B cell (primary cell): ENCODE data around the gene HDX.
"Not testable (repeated sequence)": the region's sequence is repeated elsewhere in the genome, so short reads cannot be mapped to it uniquely, and the experiment has no call there.

Experiments used
- CTCF ChIP-seq: fragments of 200-600 bp; IDR thresholded peaks from one replicate; pipeline ENCODE4 v1.8.0; 2022; ENCODE audit warnings: antibody characterized with exemption, mild to moderate bottlenecking
- EZH2 ChIP-seq: IDR thresholded peaks from 2 replicates; pipeline ENCODE4 v1.6.1; 2012; ENCODE audit warnings: borderline replicate concordance, low read depth, mild to moderate bottlenecking, moderate library complexity, low read length; ENCODE audit not compliant: insufficient read depth, poor library complexity, severe bottlenecking

- TF ChIP-seq CTCF, EZH2: not testable (repeated sequence)
Observed at GRCh38 chrX:84541315-84541714, 39.1 kb upstream of the HDX start.
